ENCODE results near the gene HDAC4. TPM values are rescaled to one million over a fixed set of nuclear protein-coding genes. Genes with fewer than 3 reads are reported as not detected.

Gene HDAC4
- total and polyA plus RNA-seq, 10 of the 15 experiments (the other 5 are each of a cell fraction or from before 2014, with no cell fraction given), result 0.22 to 15.7 (median 4.8) TPM

DNA sequence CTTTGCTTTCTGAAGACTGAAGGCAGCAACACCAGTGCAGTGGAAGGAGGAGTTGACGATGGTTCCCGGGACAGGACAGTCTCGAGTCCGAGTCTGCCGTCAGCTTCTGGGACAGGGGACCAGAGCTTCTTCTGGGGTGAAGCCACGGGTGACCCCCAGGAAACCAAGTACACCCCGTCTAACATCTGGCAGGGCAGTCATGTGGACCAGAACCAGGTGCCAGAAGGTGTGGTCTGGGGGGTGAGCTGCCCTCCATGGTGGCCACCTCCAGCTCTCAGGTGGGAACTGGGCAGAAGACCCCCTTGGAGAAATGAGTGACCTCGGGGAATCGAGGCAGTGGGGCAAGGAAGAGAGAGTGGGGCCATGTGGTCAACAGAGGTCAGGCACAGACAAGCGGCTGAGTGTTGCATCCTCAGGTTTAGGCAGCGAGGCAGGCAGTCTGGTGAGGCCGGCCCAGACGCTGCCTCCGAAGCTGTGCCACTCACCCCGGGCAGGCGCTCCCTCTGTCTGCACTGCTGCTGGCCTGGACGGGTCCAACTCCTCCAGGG lies 204.3 kb downstream of the HDAC4 start (continued):
- TF ChIP-seq, protein P1, sequence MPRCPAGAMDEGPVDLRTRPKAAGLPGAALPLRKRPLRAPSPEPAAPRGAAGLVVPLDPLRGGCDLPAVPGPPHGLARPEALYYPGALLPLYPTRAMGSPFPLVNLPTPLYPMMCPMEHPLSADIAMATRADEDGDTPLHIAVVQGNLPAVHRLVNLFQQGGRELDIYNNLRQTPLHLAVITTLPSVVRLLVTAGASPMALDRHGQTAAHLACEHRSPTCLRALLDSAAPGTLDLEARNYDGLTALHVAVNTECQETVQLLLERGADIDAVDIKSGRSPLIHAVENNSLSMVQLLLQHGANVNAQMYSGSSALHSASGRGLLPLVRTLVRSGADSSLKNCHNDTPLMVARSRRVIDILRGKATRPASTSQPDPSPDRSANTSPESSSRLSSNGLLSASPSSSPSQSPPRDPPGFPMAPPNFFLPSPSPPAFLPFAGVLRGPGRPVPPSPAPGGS (IDR thresholded peaks at IDR 0.05; ENCODE audit: borderline replicate concordance, insufficient read depth, low read depth, low read length, poor library complexity, severe bottlenecking), result no peak
- TF ChIP-seq STAT3 (IDR thresholded peaks at IDR 0.05; ENCODE audit: low read depth, low read length), result no peak
- TF ChIP-seq, protein P2, sequence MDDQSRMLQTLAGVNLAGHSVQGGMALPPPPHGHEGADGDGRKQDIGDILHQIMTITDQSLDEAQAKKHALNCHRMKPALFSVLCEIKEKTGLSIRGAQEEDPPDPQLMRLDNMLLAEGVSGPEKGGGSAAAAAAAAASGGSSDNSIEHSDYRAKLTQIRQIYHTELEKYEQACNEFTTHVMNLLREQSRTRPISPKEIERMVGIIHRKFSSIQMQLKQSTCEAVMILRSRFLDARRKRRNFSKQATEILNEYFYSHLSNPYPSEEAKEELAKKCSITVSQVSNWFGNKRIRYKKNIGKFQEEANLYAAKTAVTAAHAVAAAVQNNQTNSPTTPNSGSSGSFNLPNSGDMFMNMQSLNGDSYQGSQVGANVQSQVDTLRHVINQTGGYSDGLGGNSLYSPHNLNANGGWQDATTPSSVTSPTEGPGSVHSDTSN (IDR thresholded peaks at IDR 0.05; ENCODE audit: insufficient replicate concordance, low read depth, low read length), result no peak
- no peak for TF ChIP-seq ETV6 (conservative IDR thresholded peaks at IDR 0.05 in 1 of 2, IDR thresholded peaks at IDR 0.05 in 1 of 2; ENCODE audit: borderline replicate concordance in 1 of 2, low read depth in 1 of 2)
- TF ChIP-seq, protein P3, sequence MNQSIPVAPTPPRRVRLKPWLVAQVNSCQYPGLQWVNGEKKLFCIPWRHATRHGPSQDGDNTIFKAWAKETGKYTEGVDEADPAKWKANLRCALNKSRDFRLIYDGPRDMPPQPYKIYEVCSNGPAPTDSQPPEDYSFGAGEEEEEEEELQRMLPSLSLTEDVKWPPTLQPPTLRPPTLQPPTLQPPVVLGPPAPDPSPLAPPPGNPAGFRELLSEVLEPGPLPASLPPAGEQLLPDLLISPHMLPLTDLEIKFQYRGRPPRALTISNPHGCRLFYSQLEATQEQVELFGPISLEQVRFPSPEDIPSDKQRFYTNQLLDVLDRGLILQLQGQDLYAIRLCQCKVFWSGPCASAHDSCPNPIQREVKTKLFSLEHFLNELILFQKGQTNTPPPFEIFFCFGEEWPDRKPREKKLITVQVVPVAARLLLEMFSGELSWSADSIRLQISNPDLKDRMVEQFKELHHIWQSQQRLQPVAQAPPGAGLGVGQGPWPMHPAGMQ (IDR thresholded peaks at IDR 0.05; ENCODE audit: borderline replicate concordance), result no peak
- TF ChIP-seq HDAC6 (IDR thresholded peaks at IDR 0.05; ENCODE audit: unreplicated experiment), result no peak
- no peak for TF ChIP-seq HDAC2 (IDR thresholded peaks at IDR 0.05)
- TF ChIP-seq RB1 (IDR thresholded peaks at IDR 0.05; ENCODE audit: borderline replicate concordance), result no peak

Data from GM12878 (cell line).